DMS114 treated with DMSO at 0.1 percent for 48 hours (cell line): ENCODE data around the gene GNG7.
"Not testable (repeated sequence)": the region's sequence is repeated elsewhere in the genome, so short reads cannot be mapped to it uniquely, and the experiment has no call there.

Experiments
- DNase-seq: peaks from one replicate; lab custom pipeline; 2025; ENCODE audit not compliant: unreplicated experiment; lab: John Stamatoyannopoulos, UW

The GNG7 gene

GRCh38 chr19:2556221-2557092 is 146.0 kb downstream of the GNG7 start:
- no peak for DNase-seq

- DNase-seq, result no peak
These were observed 146.9 kb downstream of the GNG7 start for GRCh38 chr19:2555422-2556220.

- no peak for DNase-seq
These were observed 147.6 kb downstream of the GNG7 start for GRCh38 chr19:2554856-2555255.

DNA sequence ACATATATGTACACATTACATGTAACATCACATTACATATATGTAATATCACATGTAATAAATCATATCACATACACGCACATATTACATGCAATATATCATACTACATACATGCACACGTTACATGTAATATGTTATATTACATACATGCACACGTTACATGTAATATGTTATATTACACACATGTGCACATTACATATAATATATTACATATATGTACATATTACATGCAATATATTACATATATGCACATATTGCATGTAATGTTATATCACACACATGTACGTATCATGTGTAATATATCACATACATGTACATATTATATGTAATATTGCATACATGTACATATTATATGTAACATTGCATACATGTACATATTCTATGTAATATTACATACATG is 149.0 kb downstream of the GNG7 start:
- DNase-seq, result no peak

DNA sequence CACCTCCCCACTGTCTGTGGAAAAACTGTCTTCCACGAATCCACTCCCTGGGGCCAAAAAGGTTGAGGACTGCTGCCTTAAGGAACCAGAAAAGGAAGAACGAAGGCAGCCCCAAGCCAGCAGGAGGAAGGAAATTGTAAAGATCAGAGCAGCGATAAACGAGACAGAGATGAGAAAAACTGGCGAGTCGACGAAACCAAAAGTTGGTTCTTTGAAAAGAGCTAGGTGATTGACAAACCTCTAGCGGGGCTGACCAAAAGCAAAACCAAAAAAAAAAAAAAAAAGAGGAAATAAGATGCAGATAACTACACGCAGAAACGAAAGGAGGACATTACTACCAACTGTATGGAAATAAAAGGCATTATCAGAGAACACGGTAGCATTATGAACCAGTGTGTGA is 149.6 kb downstream of the GNG7 start:
- DNase-seq, result no peak

DNA sequence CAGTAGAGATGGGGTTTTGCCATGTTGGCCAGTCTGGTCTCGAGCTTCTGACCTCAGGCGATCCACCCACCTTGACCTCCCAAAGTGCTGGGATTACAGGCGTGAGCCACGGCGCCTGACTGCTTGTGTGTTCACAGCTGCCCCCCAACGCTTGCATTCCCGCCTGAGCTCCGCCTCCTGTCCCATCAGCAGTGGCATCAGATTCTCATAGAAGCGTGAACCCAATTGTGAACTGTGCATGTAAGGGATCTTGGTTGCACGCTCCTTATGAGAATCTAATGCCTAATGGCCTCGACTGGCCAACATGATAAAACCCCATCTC is 150.7 kb downstream of the GNG7 start:
- no peak for DNase-seq

- DNase-seq, result no peak
These were observed 151.2 kb downstream of the GNG7 start for GRCh38 chr19:2551172-2551863.

- no peak for DNase-seq
These were observed 151.9 kb downstream of the GNG7 start for GRCh38 chr19:2550431-2551171.

- no peak for DNase-seq
These were observed 152.7 kb downstream of the GNG7 start for GRCh38 chr19:2549701-2550191.

GRCh38 chr19:2548966-2549365 is 153.5 kb downstream of the GNG7 start:
- no peak for DNase-seq

DNA sequence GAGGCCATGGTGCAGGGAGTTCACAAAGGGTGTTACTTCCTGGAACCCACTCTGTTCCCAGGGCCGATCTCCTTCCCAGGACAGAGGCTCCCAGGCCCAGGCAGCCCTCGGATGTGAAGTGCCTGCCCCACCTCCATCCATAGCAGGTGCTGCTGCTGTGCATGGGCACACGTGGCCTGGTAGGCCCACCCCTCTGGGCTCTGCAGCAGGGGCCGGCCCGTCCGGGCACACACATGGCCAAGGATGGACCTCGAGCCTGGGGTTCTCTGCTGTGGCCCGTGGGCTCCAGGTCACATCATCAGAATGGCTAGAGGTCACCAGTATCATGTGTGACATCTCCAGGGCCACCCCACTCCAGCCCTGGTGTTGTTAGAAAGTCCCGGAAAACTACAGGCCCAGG is 154.8 kb downstream of the GNG7 start:
- no peak for DNase-seq

GRCh38 chr19:2547033-2547680 is 155.3 kb downstream of the GNG7 start:
- no peak for DNase-seq

DNA sequence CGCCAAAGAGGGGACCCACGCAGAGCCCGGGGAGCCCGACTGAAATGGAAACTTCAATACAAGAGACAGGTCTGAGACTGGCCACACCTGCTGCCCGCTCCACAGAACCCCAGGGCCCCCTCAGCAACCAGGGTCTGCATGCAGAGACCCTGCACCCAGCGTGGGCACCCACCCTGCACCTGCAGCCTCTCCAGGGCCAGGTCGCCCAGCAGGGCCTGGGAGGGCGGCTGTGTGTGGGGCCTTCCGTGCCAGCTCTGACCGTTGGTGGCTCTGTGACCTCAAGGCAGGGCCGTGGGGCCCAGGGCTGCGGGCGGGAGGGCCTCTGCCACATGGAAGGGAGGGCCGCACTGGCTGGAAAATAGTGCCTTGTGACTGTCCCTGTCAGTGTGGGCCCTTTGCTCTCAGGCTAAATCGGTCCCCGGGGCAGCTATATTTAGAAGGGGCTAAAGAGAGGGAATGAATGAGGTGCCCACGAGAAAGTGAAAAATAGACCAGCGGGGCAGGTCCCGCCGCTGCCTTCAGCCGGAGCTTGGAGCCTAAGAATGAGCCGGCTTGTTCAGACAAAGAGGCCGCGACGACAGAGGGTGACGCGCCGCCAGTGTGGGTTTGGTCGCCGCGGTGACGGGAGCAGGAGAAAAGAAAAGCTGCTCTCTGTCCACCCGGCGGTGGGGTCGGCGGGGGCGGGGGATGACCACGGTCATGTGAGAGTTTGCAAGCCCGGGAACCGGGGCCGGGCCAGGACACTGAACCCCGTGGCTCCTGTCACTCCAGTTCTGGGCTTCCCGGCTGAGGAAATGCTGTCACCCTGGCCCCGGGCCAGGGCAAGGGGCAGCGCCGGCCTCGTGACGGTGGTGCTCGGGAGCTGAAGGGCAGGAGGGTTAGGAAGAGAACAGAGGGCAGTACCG is 156.1 kb downstream of the GNG7 start:
- DNase-seq, result no peak

DNA sequence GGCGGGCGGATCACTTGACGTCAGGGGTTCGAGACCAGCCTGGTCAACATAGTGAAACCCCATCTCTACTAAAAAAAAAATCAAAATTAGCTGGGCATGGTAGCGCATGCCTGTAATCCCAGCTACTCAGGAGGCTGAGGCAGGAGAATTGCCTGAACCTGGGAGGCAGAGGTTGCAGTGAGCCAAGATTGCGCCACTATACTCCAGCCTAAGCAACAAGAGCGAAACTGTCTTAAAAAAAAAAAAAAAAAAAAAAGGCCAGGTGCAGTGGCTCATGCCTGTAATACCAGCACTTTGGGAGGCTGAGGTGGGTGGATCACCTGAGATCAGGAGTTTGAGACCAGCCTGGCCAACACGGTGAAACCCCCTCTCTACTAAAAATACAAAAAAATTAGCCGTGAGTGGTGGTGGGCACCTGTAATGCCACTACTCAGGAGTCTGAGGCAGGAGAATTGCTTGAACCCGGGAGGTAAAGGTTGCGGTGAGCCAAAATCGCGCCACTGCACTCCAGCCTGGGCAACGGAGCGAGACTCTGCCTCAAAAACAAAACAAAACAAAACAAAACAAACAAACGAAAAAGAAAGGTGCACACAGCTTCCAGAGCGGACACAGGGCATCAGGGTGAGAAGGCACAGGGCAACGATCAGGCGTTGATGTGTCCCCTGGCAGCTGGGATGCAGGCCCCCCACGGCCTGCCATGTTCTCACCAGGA is 156.9 kb downstream of the GNG7 start:
- not testable (repeated sequence) for DNase-seq

DNA sequence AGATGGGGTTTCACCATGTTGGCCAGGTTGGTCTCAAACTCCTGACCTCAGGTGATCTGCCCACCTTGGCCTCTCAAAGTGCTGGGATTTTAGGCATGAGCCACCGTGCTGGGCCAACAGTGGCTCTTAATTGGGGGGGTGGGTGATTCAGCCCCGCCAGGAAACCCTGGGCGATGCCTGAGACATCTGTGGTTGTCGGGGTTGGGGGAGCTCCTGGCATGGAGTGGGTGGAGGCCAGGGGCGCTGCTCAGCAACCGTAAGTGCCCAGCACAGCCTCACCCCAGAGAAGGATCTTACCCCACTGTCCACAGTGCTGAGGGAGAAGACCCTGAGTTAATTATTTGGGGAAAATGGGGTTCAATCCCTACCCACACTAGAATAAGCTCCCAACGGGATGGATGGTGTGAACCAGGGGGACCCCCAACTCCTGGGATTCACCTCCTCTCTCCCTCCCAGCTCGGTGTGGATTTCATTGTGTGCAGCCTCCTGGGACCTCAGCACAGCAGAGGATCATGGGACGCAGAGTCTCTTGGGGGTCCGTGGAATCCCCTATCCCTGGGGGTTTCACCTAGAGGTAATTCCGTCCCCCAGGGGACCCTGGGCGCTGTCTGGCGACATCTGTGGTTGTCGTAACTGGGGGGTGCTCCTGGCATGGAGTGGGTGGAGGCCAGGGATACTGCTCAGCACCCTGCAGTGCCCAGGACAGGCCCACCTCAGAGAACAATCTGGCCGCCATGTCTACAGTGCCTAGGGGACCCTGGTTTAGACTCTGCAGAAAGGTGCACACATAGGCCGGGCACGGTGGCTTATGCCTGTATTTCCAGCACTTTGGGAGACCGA is 157.7 kb downstream of the GNG7 start:
- DNase-seq, result no peak

DNA sequence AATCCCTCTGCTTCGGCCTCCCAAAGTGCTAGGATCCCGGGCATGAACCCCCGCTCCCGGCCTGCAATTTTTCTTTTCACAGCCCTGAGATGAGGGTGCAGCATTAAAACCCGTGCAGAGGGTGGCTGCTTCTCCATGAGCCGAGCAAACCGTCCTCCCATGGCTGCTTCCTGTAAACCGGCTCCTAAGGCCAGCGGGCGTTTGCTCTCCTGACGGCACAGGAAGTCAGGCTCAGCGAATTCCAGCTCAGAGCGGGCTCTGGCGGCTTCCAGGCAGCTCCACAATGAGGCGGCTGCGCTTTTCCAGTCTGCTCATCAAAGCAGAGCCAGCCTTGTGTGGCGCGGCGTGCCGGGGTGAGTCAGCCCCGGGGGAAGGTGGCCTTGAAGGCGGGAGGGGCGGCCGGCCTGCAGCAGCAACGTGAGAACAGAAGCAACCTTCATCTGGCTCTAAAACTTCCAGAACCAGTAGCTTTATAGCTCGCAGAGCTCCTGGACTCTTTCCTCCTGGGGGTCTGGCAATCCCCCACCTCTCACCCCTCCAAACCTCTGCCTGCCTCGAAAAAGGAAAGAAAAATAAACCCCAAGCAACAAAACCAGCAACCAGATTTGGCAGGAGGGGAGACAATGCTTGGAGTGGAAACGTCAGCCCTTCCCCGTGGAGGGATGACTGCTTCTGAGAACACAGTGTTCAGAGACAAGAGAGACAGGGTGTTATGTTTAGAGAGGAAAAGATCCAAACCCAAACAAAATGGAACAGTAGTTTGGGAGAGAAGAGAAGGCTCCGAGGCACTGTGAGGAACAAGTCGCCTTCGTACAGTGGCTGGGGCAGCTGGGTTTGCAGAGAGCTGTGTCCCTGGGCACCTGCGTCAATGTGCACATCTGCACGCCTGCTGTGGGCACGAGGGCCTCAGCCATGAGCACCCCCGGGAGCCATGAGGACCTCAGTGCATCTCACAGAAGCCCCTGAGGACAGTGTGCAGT is 158.7 kb downstream of the GNG7 start:
- DNase-seq, result no peak

DNA sequence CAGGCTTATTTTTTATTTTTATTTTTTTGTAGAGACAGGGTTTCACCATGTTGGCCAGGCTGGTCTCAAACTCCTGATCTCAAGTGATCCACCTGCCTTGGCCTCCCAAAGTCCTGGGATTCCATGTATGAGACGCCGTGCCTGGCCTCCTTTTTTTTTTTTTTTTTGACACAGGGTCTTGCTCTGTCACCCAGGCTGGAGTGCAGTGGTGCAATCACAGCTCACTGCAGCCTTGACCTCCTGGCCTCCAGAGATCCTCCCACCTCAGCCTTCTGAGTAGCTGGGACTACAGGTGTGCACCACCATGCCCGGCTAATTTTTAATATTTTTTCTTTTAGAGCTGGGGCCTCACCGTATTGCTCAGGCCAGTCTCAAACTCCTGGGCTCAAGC is 159.4 kb downstream of the GNG7 start:
- DNase-seq, result not testable (repeated sequence)
